Measurements from ENCODE around the gene PTPRJ.
"Not testable (repeated sequence)": the region's sequence is repeated elsewhere in the genome, so short reads cannot be mapped to it uniquely, and the experiment has no call there.

Gene PTPRJ

DNA sequence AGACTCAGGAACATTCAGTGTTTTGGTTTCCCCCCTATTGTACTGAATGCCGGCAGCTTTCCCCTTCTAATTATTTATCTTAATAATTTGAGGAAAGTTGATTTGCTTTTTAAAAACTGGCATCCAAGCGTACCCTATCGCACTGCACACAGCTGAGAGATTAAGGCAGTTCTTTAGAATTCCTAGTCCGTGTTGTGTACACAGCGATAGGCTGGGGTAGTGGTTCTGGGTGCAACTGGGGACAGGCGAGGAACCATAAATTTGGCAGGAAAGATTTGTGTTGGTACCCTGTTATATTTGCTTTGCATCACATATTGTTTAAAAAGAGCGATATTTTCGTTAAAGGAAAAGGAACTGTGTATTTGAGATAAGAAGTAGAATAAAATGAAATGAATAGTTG is 39.2 kb downstream of the PTPRJ start:
- no peak for TF ChIP-seq CTCF (IDR thresholded peaks at IDR 0.05; ENCODE audit: low read depth, low read length)
- H3K4me3 ChIP-seq (ENCODE audit: low read depth, low read length): no peak overlapping the region

DNA sequence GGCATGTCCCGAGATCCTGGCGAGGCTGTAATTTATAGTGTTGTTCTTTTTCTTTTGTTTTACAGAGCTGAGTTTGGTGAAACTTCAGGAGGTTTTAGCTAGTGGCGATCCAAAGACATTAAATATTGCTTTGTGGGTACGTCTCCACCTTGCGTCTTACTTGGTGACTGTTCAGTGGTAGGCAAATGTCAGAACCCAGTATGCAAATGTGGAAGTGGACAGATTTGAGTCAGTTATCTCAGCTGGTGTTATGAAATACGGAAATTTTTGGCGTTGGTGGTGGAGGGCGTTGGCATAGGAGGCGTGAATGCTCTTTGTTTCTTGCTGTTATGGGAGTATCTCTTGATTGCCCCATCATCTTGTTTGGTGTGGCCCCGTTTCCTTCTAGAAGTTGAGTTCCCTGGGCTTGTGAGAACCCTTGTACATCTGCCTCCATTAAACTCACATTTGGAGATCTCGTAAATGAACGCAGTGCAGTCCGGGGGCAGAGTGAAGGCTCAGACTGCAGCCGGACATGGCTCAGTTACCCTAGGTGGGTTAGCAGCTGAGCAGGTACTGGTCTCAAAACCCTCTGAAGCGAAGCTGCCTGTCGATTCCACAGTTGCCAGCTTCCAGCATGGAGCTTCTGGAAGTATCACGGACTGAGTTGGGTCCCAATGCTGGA is 39.9 kb downstream of the PTPRJ start:
- no peak for TF ChIP-seq CTCF (IDR thresholded peaks at IDR 0.05; ENCODE audit: low read depth, low read length)

GRCh38 chr11:48021201-48021820 is 41.0 kb downstream of the PTPRJ start:
- not testable (repeated sequence) for H3K4me3 ChIP-seq (ENCODE audit: low read depth, low read length)

More for the DNA sequence above, 39.9 kb downstream of the PTPRJ start:
- H3K4me3 ChIP-seq (ENCODE audit: low read depth, low read length): no peak overlapping the region

GRCh38 chr11:48022445-48022844 is 42.1 kb downstream of the PTPRJ start:
- no peak for TF ChIP-seq CTCF (IDR thresholded peaks at IDR 0.05; ENCODE audit: low read depth, low read length)
- H3K4me3 ChIP-seq (ENCODE audit: low read depth, low read length): no peak overlapping the region

DNA sequence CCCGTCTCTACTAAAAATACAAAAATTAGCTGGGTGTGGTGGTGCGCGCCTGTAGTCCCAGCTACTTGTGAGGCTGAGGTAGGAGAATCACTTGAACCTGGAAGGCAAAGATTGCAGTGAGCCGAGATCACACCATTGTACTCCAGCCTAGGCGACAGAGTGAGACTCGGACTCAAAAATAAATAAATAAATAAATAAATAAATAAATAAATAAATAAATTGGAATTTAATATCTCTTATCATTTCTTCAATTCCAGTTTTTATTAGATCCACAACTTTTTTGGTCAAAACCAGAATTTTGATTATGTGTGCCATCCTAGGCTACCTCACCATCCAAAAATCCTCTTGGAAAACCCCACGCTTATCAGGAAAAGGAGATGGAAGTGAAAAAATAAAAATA is 43.2 kb downstream of the PTPRJ start:
- not testable (repeated sequence) for H3K4me3 ChIP-seq (ENCODE audit: low read depth, low read length)

- no peak for TF ChIP-seq CTCF (IDR thresholded peaks at IDR 0.05; ENCODE audit: low read depth, low read length)
- no peak overlapping the region for H3K4me3 ChIP-seq (ENCODE audit: low read depth, low read length)
Measured at GRCh38 chr11:48024635-48025071, 44.3 kb downstream of the PTPRJ start.

- no peak overlapping the region for H3K4me3 ChIP-seq (ENCODE audit: low read depth, low read length)
- no peak for TF ChIP-seq CTCF (IDR thresholded peaks at IDR 0.05; ENCODE audit: low read depth, low read length)
Measured at GRCh38 chr11:48025293-48025983, 45.1 kb downstream of the PTPRJ start.

GRCh38 chr11:48025984-48026340 is 45.6 kb downstream of the PTPRJ start:
- TF ChIP-seq CTCF (IDR thresholded peaks at IDR 0.05; ENCODE audit: low read depth, low read length): no peak
- no peak overlapping the region for H3K4me3 ChIP-seq (ENCODE audit: low read depth, low read length)
